Muscle of arm (tissue), 14 donors: ENCODE data around the gene RCN1. TPM values are rescaled to one million over a fixed set of nuclear protein-coding genes. Genes with fewer than 3 reads are reported as not detected.
"Not testable (repeated sequence)": the region's sequence is repeated elsewhere in the genome, so short reads cannot be mapped to it uniquely, and the experiment has no call there.

Experiments
- DNase-seq: peaks from one replicate; pipeline ENCODE4 v3.0.0-alpha.2; 2013
- long read RNA-seq, 11 donors: transcript quantifications; one replicate each; lab custom pipeline, GENCODE V29; 2026
- polyA plus RNA-seq, 12 donors: library from polyadenylated mRNA; unstranded; fragments of 120-200 nt; gene quantifications; one replicate each; pipeline ENCODE4 v1.2.1, GENCODE V29; 2013; ENCODE audit not compliant: insufficient read length in 12 of 12

Gene RCN1
- 100 to 1,000 TPM in 11 of 12 donors, not detected in 1; 117 to 231 (median 149) TPM for polyA plus RNA-seq
- long read RNA-seq, donor 1, transcript RCN1-204 (2 exons, 2,653 nt), result minor isoform, 5 of 73 reads
- long read RNA-seq, donor 1, transcript RCN1-201 (6 exons, 2,572 nt), result major isoform, 48 of 73 reads
- long read RNA-seq, donor 1, partial matches to known transcripts, result 20 of 73 reads
- long read RNA-seq, donor 1, other reads (novel, unspliced or antisense), result 0 of 73 reads
- long read RNA-seq, donor 2, transcript RCN1-201 (6 exons, 2,572 nt), result major isoform, 85 of 104 reads
- long read RNA-seq, donor 2, partial matches to known transcripts, result 18 of 104 reads
- long read RNA-seq, donor 2, other reads (novel, unspliced or antisense), result 0 of 104 reads
- long read RNA-seq, donor 3, transcript RCN1-201 (6 exons, 2,572 nt), result major isoform, 27 of 30 reads
- long read RNA-seq, donor 3, partial matches to known transcripts, result 0 of 30 reads
- long read RNA-seq, donor 3, other reads (novel, unspliced or antisense), result 0 of 30 reads
- long read RNA-seq, donor 4, transcript RCN1-201 (6 exons, 2,572 nt), result major isoform, 26 of 28 reads
- long read RNA-seq, donor 4, partial matches to known transcripts, result 0 of 28 reads
- long read RNA-seq, donor 4, other reads (novel, unspliced or antisense), result 0 of 28 reads
- long read RNA-seq, donor 5, result 0 reads
- long read RNA-seq, donor 6, transcript RCN1-201 (6 exons, 2,572 nt), result major isoform, 48 of 53 reads
- long read RNA-seq, donor 6, partial matches to known transcripts, result 0 of 53 reads
- long read RNA-seq, donor 6, other reads (novel, unspliced or antisense), result 0 of 53 reads
- long read RNA-seq, donor 7, transcript RCN1-201 (6 exons, 2,572 nt), result major isoform, 26 of 28 reads
- long read RNA-seq, donor 7, partial matches to known transcripts, result 0 of 28 reads
- long read RNA-seq, donor 7, other reads (novel, unspliced or antisense), result 0 of 28 reads
- long read RNA-seq, donor 8, transcript RCN1-207 (5 exons, 2,416 nt), result minor isoform, 6 of 96 reads
- long read RNA-seq, donor 8, transcript RCN1-201 (6 exons, 2,572 nt), result major isoform, 80 of 96 reads
- long read RNA-seq, donor 8, partial matches to known transcripts, result 7 of 96 reads
- long read RNA-seq, donor 8, other reads (novel, unspliced or antisense), result 0 of 96 reads
- long read RNA-seq, donor 9, transcript RCN1-201 (6 exons, 2,572 nt), result major isoform, 52 of 58 reads
- long read RNA-seq, donor 9, partial matches to known transcripts, result 0 of 58 reads
- long read RNA-seq, donor 9, other reads (novel, unspliced or antisense), result 0 of 58 reads
- long read RNA-seq, donor 10, transcript RCN1-201 (6 exons, 2,572 nt), result major isoform, 71 of 75 reads
- long read RNA-seq, donor 10, partial matches to known transcripts, result 0 of 75 reads
- long read RNA-seq, donor 10, other reads (novel, unspliced or antisense), result 0 of 75 reads
- long read RNA-seq, donor 11, transcript RCN1-201 (6 exons, 2,572 nt), result major isoform, 72 of 77 reads
- long read RNA-seq, donor 11, partial matches to known transcripts, result 0 of 77 reads
- long read RNA-seq, donor 11, other reads (novel, unspliced or antisense), result 0 of 77 reads

DNA sequence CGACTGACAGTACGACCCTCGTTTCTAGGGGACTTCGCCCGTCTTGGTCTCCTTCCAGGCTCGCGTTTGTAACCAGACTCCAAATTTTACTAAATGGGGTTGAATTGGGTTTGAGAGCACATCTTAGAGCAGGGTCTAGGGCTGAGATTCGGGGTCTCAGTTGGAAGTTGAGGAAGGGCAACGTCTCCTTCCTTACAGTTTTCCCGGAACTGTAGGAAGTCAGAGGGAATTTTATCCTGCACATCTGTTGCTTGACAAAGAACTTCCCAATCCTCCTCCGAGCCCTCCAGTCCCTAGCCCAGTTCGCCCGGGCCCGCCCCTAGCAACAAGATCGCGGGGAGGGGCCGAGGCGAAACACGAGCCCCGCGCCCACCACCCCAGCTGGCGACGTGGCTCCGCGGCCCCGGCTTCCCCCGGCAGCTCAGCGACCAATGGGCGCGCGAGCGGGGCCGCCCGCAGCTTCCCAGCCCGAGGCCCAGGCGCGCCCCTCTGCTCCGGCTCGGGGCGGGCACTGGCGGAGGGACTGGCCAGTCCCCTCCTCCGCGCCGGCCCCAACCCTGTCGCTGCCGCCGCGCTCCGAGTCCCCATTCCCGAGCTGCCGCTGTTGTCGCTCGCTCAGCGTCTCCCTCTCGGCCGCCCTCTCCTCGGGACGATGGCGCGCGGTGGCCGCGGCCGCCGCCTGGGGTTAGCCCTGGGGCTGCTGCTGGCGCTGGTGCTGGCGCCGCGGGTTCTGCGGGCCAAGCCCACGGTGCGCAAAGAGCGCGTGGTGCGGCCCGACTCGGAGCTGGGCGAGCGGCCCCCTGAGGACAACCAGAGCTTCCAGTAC is at the start of gene RCN1:
TSS of gene RCN1 (plus strand) at position 530 of the 826 bp plus-strand sequence. CDS start at position 653, 123 bp downstream.
- peak; percentile 88 for DNase-seq

DNA sequence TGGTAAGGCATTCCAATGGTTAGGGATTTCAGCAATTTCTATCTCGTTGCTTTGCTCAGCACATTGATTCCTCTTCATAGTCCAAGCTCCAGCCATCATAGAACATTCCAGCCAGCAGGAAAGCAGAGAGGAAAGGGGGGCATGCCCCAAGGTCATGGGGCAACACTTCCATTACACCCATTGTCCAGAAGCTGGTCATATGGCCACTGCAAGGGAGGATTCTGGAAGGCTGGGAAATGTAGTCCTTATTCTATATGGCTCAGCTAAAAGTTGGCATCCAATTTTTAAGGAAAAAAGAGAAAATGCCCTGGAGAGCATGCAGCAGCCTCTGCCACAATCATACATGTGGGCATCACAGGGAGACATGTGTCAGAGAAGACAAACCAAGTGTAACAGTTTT is 47.1 kb upstream of the RCN1 start:
- no peak for DNase-seq

DNA sequence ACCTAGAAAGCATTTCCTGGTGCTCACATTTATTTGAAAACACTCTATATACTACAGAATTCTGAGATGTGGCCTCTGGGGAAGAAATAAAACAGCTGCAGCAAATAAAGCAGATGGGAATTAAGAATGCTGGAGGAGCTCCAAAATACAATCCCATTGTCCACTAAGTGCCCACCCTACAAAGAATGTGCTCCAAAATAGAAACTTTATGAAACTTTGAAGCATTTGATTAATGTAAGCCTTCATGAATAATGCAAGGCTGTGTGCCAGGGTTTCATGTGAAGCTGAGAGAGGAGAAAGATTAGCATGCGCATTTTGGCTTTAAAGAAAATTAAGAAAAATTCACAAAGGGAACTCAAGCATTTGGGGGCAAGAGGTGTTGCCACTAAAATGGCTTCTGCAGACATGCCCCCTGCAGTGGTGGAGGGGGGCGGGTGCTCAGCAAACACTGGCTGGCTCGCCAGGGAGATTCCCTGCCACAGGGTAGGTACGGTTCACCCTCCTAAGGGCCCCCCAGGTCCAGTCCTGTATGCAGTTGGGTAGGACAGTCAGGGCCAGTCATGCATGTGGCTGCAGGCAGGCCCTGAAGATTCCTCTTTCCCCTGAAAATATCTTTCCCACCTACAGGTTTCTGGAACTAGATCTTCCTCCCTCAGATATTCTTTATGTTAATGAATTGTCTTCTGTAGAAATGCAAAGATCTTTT is 46.6 kb upstream of the RCN1 start:
- DNase-seq, result no peak

DNA sequence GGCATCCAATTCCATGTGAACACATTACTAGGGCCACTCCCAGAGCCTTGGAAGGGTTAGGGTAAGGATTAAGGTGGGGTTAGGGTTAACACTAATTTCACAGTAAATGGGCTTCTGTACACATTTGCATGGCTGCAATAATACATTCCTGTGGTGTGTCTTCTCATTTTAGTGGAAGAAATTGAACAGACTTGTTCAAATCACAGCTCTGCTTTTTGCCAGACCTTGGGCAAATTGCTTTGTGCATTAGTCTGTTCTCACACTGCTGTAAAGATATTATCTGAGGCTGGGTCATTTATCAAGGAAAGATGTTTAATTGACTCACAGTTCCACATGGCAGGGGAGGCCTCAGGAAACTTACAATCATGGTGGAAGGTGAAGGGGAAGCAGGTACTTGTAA is 45.4 kb upstream of the RCN1 start:
- no peak for DNase-seq

DNA sequence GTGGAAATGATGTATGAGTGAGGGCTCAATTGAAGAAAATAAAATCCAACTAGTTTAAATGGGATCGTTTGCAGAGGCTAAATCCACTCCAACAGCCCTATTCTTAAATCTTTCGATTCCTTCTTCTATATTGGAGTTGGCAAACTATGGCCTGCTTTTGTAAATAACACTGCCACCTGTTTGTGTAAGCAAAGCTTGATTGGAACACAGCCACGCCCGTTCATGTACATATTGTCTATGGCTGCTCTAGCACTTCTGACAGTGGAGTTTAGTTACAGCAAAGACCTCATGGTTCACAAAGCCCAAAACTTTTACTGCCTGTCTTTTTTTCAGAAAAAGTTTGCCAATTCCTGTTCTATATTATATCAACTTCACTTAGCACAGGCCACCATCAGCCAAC is 40.6 kb upstream of the RCN1 start:
- DNase-seq, result no peak

DNA sequence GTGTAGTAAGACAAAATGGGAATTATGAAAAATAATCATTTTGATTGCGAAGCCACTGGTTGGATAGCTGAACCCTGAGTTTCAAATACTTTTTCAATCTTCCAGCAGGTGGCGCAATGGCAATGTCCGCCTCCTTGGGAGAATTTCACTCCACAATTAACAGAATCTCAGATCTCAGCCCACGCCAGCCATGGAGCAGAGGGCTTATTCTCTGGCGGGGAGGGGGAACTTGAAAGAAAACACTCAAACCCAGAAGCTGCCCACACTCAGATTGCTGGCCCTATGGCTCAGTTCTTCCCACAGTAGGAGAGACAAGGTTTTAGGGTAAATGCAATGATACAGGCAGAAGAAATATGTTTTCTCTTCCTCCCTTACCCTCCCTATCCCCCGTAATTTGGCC is 38.7 kb upstream of the RCN1 start:
- DNase-seq, result peak; percentile 55

DNA sequence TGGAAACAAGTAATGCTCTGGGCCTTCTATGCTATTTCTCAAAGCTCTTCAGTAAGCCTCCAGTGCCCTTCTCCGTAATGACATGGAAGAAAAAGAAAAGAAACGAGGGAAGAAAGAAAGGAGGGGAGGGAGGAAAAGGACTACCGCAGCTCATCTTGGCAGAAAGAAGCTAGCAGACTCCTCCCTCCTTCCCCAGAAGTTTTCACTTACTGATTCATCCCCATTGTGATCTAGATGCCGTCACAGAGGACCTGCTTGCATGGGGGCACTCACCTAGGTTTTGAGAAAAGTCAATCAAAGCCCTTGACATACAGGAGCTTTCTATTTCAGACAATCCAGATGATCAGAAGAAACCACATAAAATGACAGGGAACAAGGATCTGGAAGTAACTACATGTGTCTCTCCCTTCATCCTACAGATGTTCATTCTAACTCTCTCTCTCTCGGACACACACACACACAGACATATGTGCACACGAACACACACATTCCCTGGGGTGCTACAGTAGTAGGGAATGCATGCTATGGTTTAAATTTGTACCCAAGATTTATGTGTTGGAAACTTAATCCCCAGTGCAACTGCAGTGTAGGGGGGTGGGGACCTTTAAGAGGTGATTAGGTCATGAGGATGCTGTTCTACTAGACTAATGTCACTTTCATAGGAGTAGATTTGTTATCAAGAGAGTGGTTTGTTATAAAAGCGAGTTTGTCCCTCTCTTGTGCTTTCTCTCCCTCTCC is 37.6 kb upstream of the RCN1 start:
- no peak for DNase-seq

DNA sequence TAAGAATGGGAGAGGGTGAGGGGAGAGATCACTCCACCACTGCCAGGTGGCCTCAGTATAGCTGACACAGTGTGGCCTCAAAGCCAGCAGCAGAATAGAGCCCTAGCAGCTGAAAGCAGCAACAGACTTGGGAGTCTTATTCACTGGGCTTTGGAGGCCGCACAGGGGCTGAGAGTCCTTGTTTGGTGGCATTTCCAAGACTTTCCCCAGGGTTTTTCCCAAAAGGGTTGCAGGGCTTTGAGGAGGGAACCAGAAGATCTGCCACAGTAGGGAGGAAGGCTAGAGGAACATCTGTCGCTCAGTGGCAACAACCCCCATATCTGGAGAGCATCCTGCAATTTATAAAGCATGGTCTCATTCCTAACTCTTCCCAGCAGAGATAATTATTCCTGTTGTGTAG is 35.0 kb upstream of the RCN1 start:
- no peak for DNase-seq

DNA sequence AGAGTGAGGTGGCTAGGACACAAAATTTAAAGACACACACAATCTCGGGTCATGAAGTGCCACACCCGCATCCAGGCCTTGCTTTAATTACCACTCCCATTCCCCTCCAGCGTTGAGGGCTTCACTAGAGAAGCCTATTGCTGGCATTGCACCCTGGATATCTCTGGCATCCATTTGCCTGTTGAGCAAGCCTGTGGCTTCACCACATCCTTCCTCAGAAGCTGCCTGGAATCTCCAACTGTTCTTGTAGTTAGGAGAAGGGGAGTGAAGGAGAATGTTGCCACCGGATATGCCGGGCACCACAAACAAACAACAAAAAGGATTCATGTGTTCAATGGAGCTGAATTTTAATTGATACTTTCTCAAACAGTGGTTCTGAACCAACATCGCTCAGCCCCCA is 34.4 kb upstream of the RCN1 start:
- no peak for DNase-seq

DNA sequence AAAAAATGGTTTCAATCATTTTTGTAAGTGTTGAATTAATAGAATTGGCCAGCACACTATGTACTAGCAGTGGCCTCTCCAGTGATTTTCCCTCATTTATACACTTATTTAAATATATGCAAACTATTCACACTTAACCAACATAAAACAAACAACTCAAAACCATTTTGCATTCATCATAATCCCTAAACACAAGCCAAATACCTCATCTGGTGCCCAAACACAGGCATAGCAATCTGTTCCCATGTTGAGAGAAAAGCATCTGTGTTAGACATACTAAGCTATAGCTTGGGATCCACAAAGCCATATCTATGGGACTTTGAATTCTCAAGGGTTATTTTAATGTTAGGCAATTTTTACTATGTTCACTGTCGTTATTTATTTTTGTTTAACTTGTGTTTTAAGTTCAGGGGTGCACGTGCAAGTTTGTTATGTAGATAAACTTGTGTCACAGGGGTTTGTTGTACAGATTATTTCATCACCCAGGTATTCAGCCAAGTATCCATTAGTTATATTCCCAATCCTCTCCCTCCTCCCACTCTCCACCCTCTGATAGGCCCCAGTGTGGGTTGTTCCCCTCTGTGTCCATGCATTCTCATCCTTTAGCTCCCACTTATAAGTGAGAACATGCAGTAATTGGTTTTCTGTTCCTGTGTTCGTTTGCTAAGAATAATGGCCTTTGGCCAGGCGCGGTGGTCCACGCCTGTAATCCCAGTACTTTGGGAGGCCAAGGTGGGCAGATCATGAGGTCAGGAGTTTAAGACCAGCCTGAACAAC is 31.0 kb upstream of the RCN1 start:
- no peak for DNase-seq

DNA sequence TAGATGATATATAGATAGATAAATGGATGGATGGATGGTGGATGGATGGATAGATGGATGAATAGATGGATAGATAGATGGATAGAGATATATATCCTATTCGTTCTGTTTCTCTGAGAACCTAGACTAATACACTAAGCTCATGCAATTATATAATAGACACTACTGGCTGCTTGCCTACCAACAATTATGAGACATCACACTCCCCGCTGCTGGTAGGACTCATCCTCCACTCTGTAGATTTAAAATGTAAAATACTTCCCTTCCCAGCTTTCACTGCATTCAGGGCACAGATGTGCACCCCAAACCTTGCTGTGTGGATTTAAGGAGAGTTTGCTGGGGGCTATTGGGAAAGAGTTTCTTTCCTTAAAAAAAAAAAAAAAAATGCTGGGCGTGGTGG is 28.3 kb upstream of the RCN1 start:
- no peak for DNase-seq

DNA sequence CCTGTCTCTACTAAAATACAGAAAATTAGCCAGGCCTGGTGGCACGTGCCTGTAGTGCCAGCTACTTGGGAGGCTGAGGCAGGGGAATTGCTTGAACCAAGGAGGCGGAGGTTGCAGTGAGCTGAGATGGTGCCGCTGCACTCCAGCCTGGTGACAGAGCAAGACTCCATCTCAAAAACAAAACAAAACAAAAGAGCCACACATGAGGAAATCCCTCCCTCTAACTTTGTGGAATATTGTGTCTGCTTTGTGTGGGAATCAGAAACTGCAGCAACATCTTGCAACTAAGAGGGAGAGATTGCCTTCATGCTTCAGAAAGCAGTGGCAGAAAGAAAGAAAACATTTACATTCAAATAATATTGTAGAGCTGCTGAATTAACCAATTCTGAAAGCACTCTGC is 27.8 kb upstream of the RCN1 start:
- DNase-seq, result not testable (repeated sequence)

DNA sequence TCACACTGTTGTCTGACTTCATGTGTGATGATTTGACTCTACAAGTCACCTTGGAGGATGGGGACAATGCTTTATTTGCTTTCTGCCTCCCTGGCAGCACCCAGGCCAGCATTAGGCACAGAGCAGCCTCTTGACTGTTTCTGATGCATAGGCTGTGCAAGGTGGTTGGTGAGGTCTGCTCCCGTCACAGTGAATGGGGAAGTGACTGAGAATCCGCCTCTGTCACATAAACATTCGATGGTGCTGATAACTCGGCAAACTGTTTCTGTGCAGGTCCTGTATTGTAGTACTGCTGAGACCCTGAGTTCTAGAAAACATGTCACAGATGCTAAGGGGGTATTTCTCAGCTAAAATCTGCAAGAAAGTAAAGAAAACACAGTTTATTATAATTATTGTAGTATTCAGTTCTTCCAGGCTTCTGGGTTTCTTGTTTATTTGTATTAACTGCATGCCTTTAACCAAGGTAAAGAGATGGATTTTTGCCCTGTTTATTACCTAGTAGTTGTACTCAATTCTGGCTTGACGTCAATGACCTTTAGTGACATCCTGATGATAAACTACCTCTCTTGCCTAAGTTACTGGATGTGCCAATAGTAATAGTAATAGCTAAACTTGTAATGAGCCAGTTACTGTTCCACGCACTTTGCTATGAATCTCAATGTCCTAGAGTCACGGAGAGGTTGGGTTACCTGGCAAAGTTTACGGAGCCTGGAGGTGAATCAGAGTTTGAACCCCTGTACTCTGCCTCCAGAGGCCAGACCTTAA is 24.8 kb upstream of the RCN1 start:
- no peak for DNase-seq

DNA sequence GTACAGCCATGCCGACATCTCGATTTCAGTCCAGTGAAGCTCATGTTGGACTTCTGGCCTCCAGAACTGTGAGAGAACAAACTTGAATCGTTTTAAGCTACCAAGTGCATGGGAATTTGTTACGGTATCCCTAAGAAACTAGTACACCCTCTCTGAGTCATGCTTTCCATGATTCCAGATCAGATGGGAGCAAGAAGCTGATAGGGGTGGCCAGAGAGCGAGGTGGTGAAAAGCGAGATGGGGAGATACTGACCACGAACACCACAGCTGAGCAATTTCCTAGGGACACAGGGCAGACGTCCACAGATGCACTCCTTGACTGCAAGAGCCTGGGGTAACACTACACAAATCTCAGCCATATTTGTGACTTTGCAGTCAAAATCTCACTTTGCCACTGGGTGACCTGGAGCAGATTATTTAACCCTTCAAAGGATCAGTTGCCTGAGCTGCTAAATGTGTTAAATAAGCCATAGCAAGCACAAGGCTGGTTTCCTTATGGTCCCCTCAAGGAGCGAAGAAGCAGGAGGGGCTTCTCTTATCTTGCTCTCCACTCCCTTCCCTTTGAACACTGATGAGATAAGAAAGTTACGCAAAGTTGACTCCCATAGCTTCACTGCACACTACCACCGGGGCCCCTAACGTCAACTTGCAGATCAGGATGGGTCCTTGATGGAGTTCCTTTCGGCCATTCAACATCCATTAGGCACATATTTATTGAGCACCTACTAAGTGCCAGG is 22.6 kb upstream of the RCN1 start:
- DNase-seq, result no peak

DNA sequence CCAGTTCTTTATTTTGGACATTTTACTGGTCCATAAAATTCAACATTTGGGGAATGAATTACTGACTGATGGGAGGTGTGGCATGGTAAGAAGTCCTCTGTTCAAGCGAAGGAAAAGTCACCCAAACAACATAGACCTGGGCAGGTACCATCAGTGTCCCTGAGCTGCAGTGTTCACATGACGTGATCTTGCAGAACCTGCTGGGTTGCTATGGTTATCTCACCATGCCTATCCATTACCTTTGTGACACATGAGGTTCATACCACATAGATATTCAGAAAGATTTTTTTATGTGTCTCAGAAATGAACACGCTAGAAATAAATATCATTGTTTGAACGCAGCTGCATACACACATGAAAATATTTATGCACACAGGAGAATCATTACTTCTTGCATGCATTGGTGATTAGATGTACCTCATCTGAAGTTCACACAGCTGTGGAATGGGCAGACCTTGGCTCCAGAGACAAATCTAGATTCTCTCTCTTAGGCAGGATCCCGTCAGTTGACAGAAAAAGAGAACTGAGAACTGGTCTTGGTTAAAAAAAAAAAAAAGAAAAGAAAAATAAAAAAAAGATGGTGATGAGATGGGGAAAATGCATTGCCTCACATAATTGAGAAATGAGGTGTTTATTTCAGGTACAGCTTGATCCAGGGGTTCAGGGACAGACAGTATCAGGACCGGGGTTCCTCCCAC is 21.4 kb upstream of the RCN1 start:
- no peak for DNase-seq

DNA sequence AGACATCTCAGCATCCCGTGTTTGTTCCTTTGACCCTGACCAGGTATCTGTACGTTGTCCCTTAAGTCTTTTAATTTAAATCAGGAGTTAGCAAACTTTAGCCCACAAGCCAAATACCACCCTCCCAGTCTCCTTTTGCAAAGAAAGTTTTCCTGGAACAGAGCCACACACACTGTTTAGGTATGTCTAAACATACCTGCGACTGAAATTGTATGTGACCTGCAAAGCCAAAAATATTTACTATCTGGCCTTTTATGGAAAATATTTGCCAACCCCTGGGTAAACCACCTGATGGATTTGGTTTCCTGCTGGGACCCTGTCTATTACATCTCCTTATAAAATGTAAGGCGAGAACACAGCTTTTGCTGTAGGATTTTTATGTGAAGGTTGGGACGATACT is 20.2 kb upstream of the RCN1 start:
- DNase-seq, result no peak
